Epithelial cell of esophagus (primary cell): Measurements from ENCODE around the gene IL17REL.

Source experiments
- DNase-seq: peaks from one replicate; pipeline ENCODE4 v3.0.0; 2010; ENCODE audit warnings: low read depth
- H3K4me3 ChIP-seq: 2 replicates; pipeline ENCODE4 v1.5.1; 2011; ENCODE audit warnings: mild to moderate bottlenecking, low read length, control low read depth
- TF ChIP-seq, protein P1 (sequence below): IDR thresholded peaks from 2 replicates; pipeline ENCODE4 v1.5.1; 2011; ENCODE audit warnings: low read depth, mild to moderate bottlenecking, low read length, control low read depth, inconsistent platforms; ENCODE audit not compliant: insufficient read depth; ENCODE audit errors: missing control alignments

IL17REL gene

GRCh38 chr22:50004918-50005317 is 7.6 kb downstream of the IL17REL start:
- TF ChIP-seq, protein P1, sequence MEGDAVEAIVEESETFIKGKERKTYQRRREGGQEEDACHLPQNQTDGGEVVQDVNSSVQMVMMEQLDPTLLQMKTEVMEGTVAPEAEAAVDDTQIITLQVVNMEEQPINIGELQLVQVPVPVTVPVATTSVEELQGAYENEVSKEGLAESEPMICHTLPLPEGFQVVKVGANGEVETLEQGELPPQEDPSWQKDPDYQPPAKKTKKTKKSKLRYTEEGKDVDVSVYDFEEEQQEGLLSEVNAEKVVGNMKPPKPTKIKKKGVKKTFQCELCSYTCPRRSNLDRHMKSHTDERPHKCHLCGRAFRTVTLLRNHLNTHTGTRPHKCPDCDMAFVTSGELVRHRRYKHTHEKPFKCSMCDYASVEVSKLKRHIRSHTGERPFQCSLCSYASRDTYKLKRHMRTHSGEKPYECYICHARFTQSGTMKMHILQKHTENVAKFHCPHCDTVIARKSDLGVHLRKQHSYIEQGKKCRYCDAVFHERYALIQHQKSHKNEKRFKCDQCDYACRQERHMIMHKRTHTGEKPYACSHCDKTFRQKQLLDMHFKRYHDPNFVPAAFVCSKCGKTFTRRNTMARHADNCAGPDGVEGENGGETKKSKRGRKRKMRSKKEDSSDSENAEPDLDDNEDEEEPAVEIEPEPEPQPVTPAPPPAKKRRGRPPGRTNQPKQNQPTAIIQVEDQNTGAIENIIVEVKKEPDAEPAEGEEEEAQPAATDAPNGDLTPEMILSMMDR, result no peak
- no peak for DNase-seq
- H3K4me3 ChIP-seq, result no peak overlapping the region

DNA sequence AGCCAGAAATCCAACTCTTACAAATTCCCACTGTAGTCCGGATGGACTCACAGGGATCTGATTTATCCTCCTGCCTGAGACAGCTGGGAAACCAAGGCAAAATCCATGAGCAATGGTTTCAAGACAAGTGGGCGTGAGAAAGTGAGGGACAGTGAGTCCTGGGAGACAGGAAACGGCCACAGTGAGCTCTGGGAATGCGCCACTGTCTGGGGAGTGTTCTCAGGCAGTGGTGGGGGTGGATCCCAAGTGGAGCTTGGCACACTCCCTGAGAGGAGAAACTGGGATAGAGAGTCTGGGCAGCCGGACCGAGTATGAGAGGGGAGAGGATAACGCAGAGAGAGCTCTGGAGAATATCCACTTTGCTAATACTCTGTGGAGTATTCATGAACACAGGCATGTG is 9.8 kb downstream of the IL17REL start:
- TF ChIP-seq, protein P1, result no peak
- DNase-seq, result no peak
- no peak overlapping the region for H3K4me3 ChIP-seq

GRCh38 chr22:50001388-50002231 is 11.0 kb downstream of the IL17REL start:
- H3K4me3 ChIP-seq, result no peak overlapping the region
- TF ChIP-seq, protein P1, result no peak
- DNase-seq, result no peak

DNA sequence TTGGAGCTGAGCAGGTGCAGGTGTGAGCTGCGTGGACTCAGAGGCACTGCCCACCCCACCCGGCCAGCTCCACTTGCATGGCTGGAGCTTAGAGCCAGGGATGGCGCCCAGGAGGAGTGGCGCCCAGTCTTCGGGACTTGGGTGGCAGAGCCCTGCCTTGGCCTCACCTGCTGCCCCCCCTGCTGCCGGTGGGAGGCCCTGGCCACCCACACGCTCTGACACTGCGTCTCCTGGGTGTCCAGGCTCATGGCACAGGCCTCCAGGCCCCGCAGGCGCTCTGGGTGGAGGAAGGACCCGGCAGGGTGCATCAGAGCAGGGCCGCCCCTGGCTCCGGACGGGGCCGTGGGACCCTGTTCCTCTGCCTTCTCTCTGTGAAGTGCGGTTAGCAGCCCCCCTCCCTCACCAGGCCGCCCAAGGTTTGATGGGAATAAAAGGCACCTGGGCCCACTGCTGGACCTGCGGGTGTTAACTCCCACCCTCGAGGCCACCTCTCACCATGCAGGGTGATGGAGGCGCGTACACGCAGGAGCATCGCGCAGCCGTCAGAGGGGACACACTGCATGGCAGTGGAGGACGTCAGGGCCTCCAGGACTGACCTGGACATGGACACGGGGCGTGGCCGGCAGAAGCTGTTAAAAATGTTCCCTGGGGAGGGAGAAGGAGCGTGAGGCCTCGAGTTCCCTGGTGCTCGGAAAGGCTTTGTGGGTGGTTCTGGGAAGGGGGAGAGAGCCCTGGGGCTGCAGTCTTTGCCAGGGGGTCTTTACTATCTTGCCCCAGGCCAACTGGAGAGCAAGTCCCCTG is 11.8 kb downstream of the IL17REL start:
- TF ChIP-seq, protein P1, result no peak
- no peak overlapping the region for H3K4me3 ChIP-seq
- no peak for DNase-seq

DNA sequence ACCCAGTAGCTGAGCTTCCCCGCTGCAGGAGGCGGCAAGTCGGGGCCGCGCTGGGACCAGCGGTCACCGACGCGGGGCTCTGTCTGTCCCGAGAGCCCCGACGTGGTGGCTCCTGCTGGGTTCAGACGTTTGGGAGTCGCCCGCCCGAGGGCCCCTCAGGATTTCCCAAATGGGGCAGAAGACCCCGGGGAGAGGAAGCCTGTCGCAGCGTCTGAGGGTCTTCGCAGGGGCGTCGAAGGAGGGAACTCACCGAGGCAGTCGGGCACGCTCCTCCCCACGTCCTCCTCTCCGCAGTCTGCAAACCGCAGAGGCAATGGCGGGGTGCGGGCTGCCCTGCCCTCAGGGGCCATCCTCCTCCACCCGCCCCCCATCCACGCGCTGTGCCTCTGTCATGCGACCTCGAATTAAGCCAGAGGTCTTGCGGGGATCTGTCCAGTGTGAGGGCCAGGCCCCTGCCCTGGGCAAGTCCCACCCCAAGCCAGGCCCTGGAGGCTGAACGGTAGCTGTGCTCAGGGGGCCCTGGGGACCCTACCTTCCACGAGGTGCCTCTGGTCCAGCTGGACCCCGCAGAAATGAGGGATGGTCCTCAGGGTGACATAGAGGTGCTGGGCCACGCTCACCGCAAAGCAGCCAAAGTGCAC is 12.5 kb downstream of the IL17REL start:
- no peak overlapping the region for H3K4me3 ChIP-seq
- DNase-seq, result no peak
- TF ChIP-seq, protein P1, result no peak

GRCh38 chr22:49999063-49999945 is 13.3 kb downstream of the IL17REL start:
- H3K4me3 ChIP-seq, result no peak overlapping the region
- TF ChIP-seq, protein P1, result no peak
- peak; percentile 23 for DNase-seq
